Measurements from ENCODE around the gene ZSCAN20. TPM values are rescaled to one million over a fixed set of nuclear protein-coding genes. Genes with fewer than 3 reads are reported as not detected.
A peak's percentile ranks its signal among the peaks of the same experiment; 100 is the strongest.

ZSCAN20 gene
- 1 to 10 TPM; 4.7 to 7.3 TPM for total RNA-seq

DNA sequence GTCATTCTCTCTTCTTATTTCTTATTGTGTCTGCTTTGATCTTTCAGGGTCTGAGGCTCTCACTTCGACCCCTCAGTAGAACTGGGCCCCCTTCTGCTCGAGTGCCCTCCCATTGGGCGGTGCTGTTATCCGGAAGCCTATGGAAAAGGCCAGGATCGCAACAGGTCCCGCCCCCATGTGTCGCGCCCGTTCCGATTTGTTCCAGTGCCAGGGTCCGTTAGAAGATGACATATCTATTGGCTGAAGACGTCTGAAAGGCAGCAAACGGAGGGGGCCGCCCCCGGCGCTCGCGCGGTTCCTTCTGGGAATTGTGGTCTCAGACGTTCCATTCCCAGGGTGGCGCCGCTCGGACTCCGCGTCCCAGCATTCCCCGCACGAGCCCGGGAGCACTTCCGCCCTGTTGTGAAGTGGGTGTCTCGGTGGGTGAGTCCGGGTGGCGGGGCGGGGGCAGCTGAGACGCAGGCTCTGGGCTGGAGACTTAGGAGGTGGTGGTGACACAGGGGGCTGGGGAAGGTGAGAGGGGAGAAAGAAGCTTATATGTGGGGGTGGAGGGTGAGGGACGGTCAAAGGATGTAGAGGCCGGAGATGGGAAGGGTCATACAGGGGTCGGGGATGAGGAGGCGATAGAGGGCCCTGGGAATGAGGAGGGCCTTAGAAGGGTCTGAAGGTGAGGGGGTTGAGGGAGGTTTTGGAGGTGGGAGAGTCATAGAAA, at the start of gene ZSCAN20:
TSS of gene ZSCAN20 (plus strand) at position 377 of the 712 bp plus-strand sequence. CDS start 6,644 bp downstream, outside the sequence.
- Histone ChIP-seq H3K36me3 (no peaks in the 10 kb centered on the region), H3K9me3 (no peaks in the 10 kb centered on the region), H3K27ac (peak within 1 kb of the TSS; percentile 90 to 93), H3K4me3 (peak within 1 kb of the TSS; percentile 57 to 68), H3K27me3 (no peaks in the 10 kb centered on the region), H3K4me1 (peaks cover 0 to 42% of the 10 kb centered on the region in 2 donors)
- TF ChIP-seq, protein P1, sequence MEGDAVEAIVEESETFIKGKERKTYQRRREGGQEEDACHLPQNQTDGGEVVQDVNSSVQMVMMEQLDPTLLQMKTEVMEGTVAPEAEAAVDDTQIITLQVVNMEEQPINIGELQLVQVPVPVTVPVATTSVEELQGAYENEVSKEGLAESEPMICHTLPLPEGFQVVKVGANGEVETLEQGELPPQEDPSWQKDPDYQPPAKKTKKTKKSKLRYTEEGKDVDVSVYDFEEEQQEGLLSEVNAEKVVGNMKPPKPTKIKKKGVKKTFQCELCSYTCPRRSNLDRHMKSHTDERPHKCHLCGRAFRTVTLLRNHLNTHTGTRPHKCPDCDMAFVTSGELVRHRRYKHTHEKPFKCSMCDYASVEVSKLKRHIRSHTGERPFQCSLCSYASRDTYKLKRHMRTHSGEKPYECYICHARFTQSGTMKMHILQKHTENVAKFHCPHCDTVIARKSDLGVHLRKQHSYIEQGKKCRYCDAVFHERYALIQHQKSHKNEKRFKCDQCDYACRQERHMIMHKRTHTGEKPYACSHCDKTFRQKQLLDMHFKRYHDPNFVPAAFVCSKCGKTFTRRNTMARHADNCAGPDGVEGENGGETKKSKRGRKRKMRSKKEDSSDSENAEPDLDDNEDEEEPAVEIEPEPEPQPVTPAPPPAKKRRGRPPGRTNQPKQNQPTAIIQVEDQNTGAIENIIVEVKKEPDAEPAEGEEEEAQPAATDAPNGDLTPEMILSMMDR (IDR thresholded peaks at IDR 0.05), result no peak
- DNase-seq (ENCODE audit: low spot score), result peak; percentile 99

DNA sequence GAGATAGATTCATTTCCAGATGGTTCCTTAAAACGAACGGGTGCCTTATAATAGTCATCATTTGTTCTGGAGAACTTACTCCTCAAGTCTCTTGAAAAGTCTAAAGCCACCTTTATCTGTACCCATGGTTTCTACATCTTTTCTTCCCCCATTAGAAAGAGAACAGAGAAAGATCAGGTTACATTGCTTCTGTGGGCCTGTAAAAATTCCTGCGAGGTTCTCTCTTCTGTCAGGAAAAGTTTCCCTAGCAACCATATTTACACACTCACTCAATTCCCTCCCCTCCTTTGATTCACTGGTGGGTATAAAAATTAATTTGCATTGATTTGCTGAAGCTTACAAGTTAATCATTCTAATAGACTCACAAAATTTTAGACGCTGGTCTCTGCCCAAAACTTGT, 48.2 kb upstream of the ZSCAN20 start:
- TF ChIP-seq, protein P1 (IDR thresholded peaks at IDR 0.05), result no peak
- Histone ChIP-seq H3K4me1 (peaks cover 0 to 19% of the 10 kb centered on the region in 2 donors), H3K27ac (peak overlapping the region in 1 of 2 donors; percentile 3), H3K36me3 (no peaks in the 10 kb centered on the region), H3K27me3 (no peaks in the 10 kb centered on the region), H3K9me3 (no peaks in the 10 kb centered on the region), H3K4me3 (no peak overlapping the region)
- no peak for DNase-seq (ENCODE audit: low spot score)

DNA sequence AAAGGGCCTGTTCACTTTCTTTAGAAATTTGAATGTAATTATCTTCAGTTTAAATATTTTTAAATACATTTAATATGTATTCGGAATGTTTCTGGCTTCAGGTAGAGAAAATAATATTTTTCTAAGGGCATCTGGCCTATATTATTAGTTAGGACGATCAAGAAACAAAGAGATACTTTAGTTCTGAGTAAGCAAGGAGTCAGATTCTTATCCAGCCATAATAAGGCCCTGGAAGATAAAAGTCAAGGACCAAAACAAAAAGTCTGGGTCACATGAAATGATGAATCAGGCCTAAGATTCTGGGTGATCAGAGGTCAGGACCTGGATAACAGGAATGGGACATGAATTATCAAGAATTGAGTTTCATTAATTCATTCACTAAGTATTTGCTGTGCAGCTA, 47.8 kb upstream of the ZSCAN20 start:
- no peaks in the 10 kb centered on the region for H3K27me3 ChIP-seq
- H3K36me3 ChIP-seq, result no peaks in the 10 kb centered on the region
- H3K4me3 ChIP-seq, result no peak overlapping the region
- no peaks in the 10 kb centered on the region for H3K9me3 ChIP-seq
- peaks cover 0 to 24% of the 10 kb centered on the region in 2 donors for H3K4me1 ChIP-seq
- no peak for DNase-seq (ENCODE audit: low spot score)
- TF ChIP-seq, protein P1 (IDR thresholded peaks at IDR 0.05), result no peak
- peak overlapping the region in 1 of 2 donors; percentile 3 for H3K27ac ChIP-seq

DNA sequence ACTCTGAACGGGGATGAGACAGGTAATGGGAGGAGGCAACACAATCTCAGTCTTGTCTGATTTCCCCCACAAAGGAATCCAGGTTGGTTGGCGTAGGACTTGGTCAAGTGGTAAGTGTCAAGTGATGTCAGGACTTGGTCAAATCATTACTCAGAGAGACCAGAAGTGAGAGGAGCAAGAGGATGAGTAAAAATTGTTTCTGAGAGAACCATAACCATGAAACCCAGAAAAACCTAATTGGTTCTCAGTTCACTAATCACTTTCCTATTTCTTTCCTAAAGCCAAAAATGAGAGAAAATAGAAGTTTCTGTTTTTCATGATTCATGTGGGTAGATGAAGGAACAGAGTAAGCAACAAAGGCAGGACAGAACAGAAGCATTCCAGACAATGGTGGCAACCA, 46.5 kb upstream of the ZSCAN20 start:
- DNase-seq (ENCODE audit: low spot score), result no peak
- no peaks in the 10 kb centered on the region for H3K27me3 ChIP-seq
- no peaks in the 10 kb centered on the region for H3K36me3 ChIP-seq
- H3K9me3 ChIP-seq, result no peaks in the 10 kb centered on the region
- peaks cover 0 to 30% of the 10 kb centered on the region in 2 donors for H3K4me1 ChIP-seq
- H3K27ac ChIP-seq, result no peak overlapping the region
- TF ChIP-seq, protein P1 (IDR thresholded peaks at IDR 0.05), result no peak
- no peak overlapping the region for H3K4me3 ChIP-seq

DNA sequence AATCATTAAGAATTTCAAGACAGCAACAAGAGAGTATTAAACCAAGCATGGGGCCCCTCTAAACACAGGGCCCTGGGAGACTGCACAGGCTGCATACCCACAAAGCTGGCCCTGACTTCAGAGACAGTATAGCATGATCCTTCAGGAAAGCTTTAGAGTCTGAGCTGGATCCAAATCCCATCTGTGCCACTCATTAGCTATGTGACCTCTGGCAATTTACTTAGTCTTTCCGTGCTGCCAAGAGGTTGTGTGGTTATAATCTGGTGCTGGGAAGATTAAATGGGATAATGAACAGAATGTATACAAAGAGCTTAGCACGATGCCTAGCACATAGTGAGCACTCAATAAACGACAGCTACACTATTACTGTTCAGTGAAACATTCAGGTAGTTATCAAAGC, 45.5 kb upstream of the ZSCAN20 start:
- DNase-seq (ENCODE audit: low spot score), result no peak
- Histone ChIP-seq H3K4me3 (no peak overlapping the region), H3K27ac (peak overlapping the region; percentile 43 to 53), H3K36me3 (no peaks in the 10 kb centered on the region), H3K9me3 (no peaks in the 10 kb centered on the region), H3K27me3 (no peaks in the 10 kb centered on the region), H3K4me1 (peaks cover 0 to 30% of the 10 kb centered on the region in 2 donors)
- TF ChIP-seq, protein P1 (IDR thresholded peaks at IDR 0.05), result no peak
